Tibial nerve (tissue), 3 donors: ENCODE results near the gene NR2F6.

Experiments
- POLR2A ChIP-seq, 2 donors: fragments of 450-650 bp; IDR thresholded peaks; one replicate each; pipeline ENCODE4 v1.6.1; 2017; ENCODE audit warnings: antibody characterized with exemption in 2 of 2, mild to moderate bottlenecking in 2 of 2, moderate library complexity in 2 of 2
- TF ChIP-seq, protein P1 (sequence below), 5 experiments: fragments of 200-600 bp in 3 of 5; fragments of 450-650 bp in 2 of 5; sonication (generic) in 3 of 5; IDR thresholded peaks; one replicate each; pipeline ENCODE4 v1.5.1; 2016 to 2019; ENCODE audit warnings: antibody characterized with exemption in 5 of 5, mild to moderate bottlenecking in 3 of 5, moderate library complexity in 2 of 5

DNA sequence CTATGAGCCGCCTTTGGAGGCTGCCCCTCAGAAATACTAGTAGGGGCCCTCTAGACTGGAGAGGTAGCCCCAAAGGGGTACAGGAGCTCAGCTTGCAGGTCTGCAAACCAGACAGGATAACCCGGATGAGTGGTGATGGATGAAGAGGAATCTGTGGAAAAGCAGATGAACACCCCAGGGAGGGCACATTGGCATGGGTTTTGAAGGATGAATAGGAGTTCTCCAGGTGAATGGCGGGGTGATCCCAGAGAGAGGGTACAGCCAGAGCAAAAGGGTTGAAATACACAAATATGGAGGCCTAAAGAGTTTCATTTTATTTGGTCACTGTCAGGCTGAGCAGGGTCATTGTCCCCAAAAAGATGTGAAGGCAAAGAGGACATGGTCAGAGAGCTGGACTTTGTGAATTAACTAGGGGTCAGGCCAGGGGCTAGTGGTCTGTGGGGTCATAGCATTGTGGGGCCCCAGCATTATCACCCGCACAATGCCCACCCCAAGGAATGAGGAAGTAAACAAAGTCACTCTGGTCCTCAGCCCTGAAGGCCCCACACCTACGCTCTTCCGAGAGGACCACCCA, 4.8 kb downstream of the NR2F6 start:
- TF ChIP-seq, protein P1, sequence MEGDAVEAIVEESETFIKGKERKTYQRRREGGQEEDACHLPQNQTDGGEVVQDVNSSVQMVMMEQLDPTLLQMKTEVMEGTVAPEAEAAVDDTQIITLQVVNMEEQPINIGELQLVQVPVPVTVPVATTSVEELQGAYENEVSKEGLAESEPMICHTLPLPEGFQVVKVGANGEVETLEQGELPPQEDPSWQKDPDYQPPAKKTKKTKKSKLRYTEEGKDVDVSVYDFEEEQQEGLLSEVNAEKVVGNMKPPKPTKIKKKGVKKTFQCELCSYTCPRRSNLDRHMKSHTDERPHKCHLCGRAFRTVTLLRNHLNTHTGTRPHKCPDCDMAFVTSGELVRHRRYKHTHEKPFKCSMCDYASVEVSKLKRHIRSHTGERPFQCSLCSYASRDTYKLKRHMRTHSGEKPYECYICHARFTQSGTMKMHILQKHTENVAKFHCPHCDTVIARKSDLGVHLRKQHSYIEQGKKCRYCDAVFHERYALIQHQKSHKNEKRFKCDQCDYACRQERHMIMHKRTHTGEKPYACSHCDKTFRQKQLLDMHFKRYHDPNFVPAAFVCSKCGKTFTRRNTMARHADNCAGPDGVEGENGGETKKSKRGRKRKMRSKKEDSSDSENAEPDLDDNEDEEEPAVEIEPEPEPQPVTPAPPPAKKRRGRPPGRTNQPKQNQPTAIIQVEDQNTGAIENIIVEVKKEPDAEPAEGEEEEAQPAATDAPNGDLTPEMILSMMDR (IDR thresholded peaks at IDR 0.05) = no peak
- TF ChIP-seq POLR2A (IDR thresholded peaks at IDR 0.05) = no peak
